NB4 (cell line): ENCODE data around the gene SLC6A19.

Experiments
- DNase-seq: peaks from one replicate; pipeline ENCODE4 v3.0.0; 2010; ENCODE audit warnings: low read depth
- H3K4me3 ChIP-seq: one replicate; pipeline ENCODE4 v1.5.1; 2011; ENCODE audit warnings: mild to moderate bottlenecking, low read depth, low read length, moderate library complexity
- CTCF ChIP-seq: IDR thresholded peaks from one replicate; pipeline ENCODE4 v1.5.1; 2012; ENCODE audit warnings: low read depth, low read length
- MAX ChIP-seq: IDR thresholded peaks from 2 replicates; pipeline ENCODE4 v1.6.1; 2011; ENCODE audit warnings: low read depth, low read length
- MYC ChIP-seq: IDR thresholded peaks from 2 replicates; pipeline ENCODE4 v1.6.1; 2011; ENCODE audit warnings: low read depth, low read length
- POLR2A ChIP-seq: IDR thresholded peaks from 2 replicates; pipeline ENCODE4 v1.6.1; 2011; ENCODE audit warnings: mild to moderate bottlenecking; ENCODE audit not compliant: insufficient read length; ENCODE audit errors: extremely low read depth

Gene SLC6A19

GRCh38 chr5:1197876-1198666, 3.3 kb upstream of the SLC6A19 start:
- no peak for DNase-seq
- no peak overlapping the region for H3K4me3 ChIP-seq
- no peak for TF ChIP-seq MAX
- no peak for TF ChIP-seq MYC
- TF ChIP-seq CTCF: no peak
- no peak for TF ChIP-seq POLR2A

GRCh38 chr5:1199340-1199648, 2.1 kb upstream of the SLC6A19 start:
- no peak for DNase-seq
- TF ChIP-seq POLR2A (no peak), MYC (no peak), CTCF (no peak), MAX (no peak)
- no peak overlapping the region for H3K4me3 ChIP-seq

- TF ChIP-seq CTCF (no peak), POLR2A (no peak), MAX (no peak), MYC (no peak)
- H3K4me3 ChIP-seq: no peak overlapping the region
- DNase-seq: peak; percentile 37
Observed at GRCh38 chr5:1199649-1200494, 1.5 kb upstream of the SLC6A19 start.

- no peak for DNase-seq
- no peak overlapping the region for H3K4me3 ChIP-seq
- no peak for TF ChIP-seq POLR2A
- no peak for TF ChIP-seq CTCF
- TF ChIP-seq MYC: no peak
- no peak for TF ChIP-seq MAX
Observed at GRCh38 chr5:1200495-1201326, 684 bp upstream of the SLC6A19 start.

- TF ChIP-seq POLR2A: no peak
- no peak for TF ChIP-seq CTCF
- TF ChIP-seq MAX: no peak
- no peak for TF ChIP-seq MYC
- no peak overlapping the region for H3K4me3 ChIP-seq
- no peak for DNase-seq
Observed at GRCh38 chr5:1202026-1202797, 817 bp downstream of the SLC6A19 start.
